Measurements from ENCODE around the gene IREB2. TPM values are rescaled to one million over a fixed set of nuclear protein-coding genes. Genes with fewer than 3 reads are reported as not detected.

Gene IREB2
- total and polyA plus RNA-seq, 2 donors (not counting 1 experiment from before 2014, with no cell fraction given): 14.7 to 92.1 TPM

GRCh38 chr15:78469031-78469430 lies 31.0 kb downstream of the IREB2 start:
- no peaks in the 10 kb centered on the region for H3K9me3 Mint-ChIP-seq (ENCODE audit: insufficient read depth)
- intact Hi-C loops (cut with micrococcal nuclease): no loop called here
- Histone ChIP-seq H3K4me1 (ENCODE audit: control insufficient read depth in 2 of 2, insufficient read depth in 2 of 2, low read length in 2 of 2) (no peaks in the 10 kb centered on the region), H3K27me3 (replicated peaks in 1 of 4; ENCODE audit: control extremely low read depth in 1 of 4, control insufficient read depth in 3 of 4, insufficient read depth in 4 of 4, low read length in 3 of 4) (no peaks in the 10 kb centered on the region), H3K9me3 (ENCODE audit: control extremely low read depth in 1 of 3, control insufficient read depth in 2 of 3, insufficient read depth in 1 of 3, low read length in 2 of 3) (no peaks in the 10 kb centered on the region), H3K9ac (ENCODE audit: low read length) (no peak overlapping the region), H3K79me2 (ENCODE audit: control insufficient read depth, insufficient read depth, low read length) (peaks cover 11% of the 10 kb centered on the region), H4K20me1 (ENCODE audit: control insufficient read depth, insufficient read depth, low read length, poor library complexity, severe bottlenecking) (peaks cover under 1% of the 10 kb centered on the region), H3K36me3 (replicated peaks in 1 of 2; ENCODE audit: control extremely low read depth in 1 of 2, control insufficient read depth in 1 of 2, extremely low read depth in 1 of 2, insufficient read depth in 2 of 2, low read length in 1 of 2) (peaks cover 32 to 82% of the 10 kb centered on the region in 2 experiments), H3K4me3 (ENCODE audit: control extremely low read depth in 1 of 5, extremely low read depth in 1 of 5, insufficient read depth in 1 of 5, low read depth in 2 of 5, low read length in 4 of 5) (no peak overlapping the region), H3K4me2 (replicated peaks; ENCODE audit: low read depth, low read length, poor library complexity, severe bottlenecking) (no peak overlapping the region), H2AFZ (ENCODE audit: insufficient read depth, low read depth, low read length, poor library complexity, severe bottlenecking) (no peak overlapping the region), H3K27ac (ENCODE audit: low read length in 2 of 2) (no peak overlapping the region)
- no peaks in the 10 kb centered on the region for H3K27me3 Mint-ChIP-seq
- ATAC-seq (ENCODE audit: low read depth): no peak
- no peak overlapping the region for H3K27ac Mint-ChIP-seq
- CTCF ChIA-PET: interaction anchor here (0.7 kb wide), 1 partner anchor 263 kb away, joined by 3 read pairs; no protein-coding TSS in a partner anchor
- no peaks in the 10 kb centered on the region for H3K4me1 Mint-ChIP-seq
- DNase-seq: no peak
- POLR2A ChIA-PET: no interaction called here
- no CpG with 5 or more reads among the region's 1 CpG for WGBS (ENCODE audit: insufficient coverage)
- TF ChIP-seq CTCF (IDR thresholded peaks at IDR 0.05): no peak
- no peak for TF ChIP-seq EZH2 (IDR thresholded peaks at IDR 0.05; ENCODE audit: borderline replicate concordance, insufficient read depth, low read depth, low read length, poor library complexity, severe bottlenecking)
- no peak overlapping the region for H3K4me3 Mint-ChIP-seq

- Histone ChIP-seq H2AFZ (ENCODE audit: insufficient read depth, low read depth, low read length, poor library complexity, severe bottlenecking) (no peak overlapping the region), H3K79me2 (ENCODE audit: control insufficient read depth, insufficient read depth, low read length) (no peaks in the 10 kb centered on the region), H3K4me2 (replicated peaks; ENCODE audit: low read depth, low read length, poor library complexity, severe bottlenecking) (no peak overlapping the region), H3K4me3 (ENCODE audit: control extremely low read depth in 1 of 5, extremely low read depth in 1 of 5, insufficient read depth in 1 of 5, low read depth in 2 of 5, low read length in 4 of 5) (no peak overlapping the region), H3K4me1 (ENCODE audit: control insufficient read depth in 2 of 2, insufficient read depth in 2 of 2, low read length in 2 of 2) (no peaks in the 10 kb centered on the region), H4K20me1 (ENCODE audit: control insufficient read depth, insufficient read depth, low read length, poor library complexity, severe bottlenecking) (no peaks in the 10 kb centered on the region), H3K27me3 (replicated peaks in 1 of 4; ENCODE audit: control extremely low read depth in 1 of 4, control insufficient read depth in 3 of 4, insufficient read depth in 4 of 4, low read length in 3 of 4) (no peaks in the 10 kb centered on the region), H3K27ac (ENCODE audit: low read length in 2 of 2) (no peak overlapping the region), H3K9me3 (ENCODE audit: control extremely low read depth in 1 of 3, control insufficient read depth in 2 of 3, insufficient read depth in 1 of 3, low read length in 2 of 3) (no peaks in the 10 kb centered on the region), H3K36me3 (replicated peaks in 1 of 2; ENCODE audit: control extremely low read depth in 1 of 2, control insufficient read depth in 1 of 2, extremely low read depth in 1 of 2, insufficient read depth in 2 of 2, low read length in 1 of 2) (peaks cover 16 to 74% of the 10 kb centered on the region in 2 experiments), H3K9ac (ENCODE audit: low read length) (no peak overlapping the region)
- Mint-ChIP-seq H3K4me3 (no peak overlapping the region), H3K9me3 (ENCODE audit: insufficient read depth) (no peaks in the 10 kb centered on the region), H3K27me3 (no peaks in the 10 kb centered on the region), H3K27ac (no peak overlapping the region), H3K4me1 (no peaks in the 10 kb centered on the region)
- POLR2A ChIA-PET: no interaction called here
- DNase-seq: no peak
- ATAC-seq (ENCODE audit: low read depth): no peak
- 65% methylated on average over 3 of the region's 5 CpGs for WGBS (ENCODE audit: insufficient coverage)
- intact Hi-C loops (cut with micrococcal nuclease): no loop called here
- CTCF ChIA-PET: interaction anchor here (1.2 to 1.6 kb wide), 2 partner anchors 17 to 367 kb away, joined by 3 to 5 read pairs; no protein-coding TSS in a partner anchor
- no peak for TF ChIP-seq CTCF (IDR thresholded peaks at IDR 0.05)
- no peak for TF ChIP-seq EZH2 (IDR thresholded peaks at IDR 0.05; ENCODE audit: borderline replicate concordance, insufficient read depth, low read depth, low read length, poor library complexity, severe bottlenecking)
Measured at GRCh38 chr15:78477295-78477694, 39.3 kb downstream of the IREB2 start.
